Stimulated activated CD4-positive, alpha-beta T cell treated with anti-CD3 and anti-CD28 coated beads, Interleukin-12 subunit alpha, Interleukin-12 subunit beta, amount 100 ng/mL, for 24 hours (primary cell): Measurements from ENCODE around the gene MTOR.
"Not testable (repeated sequence)": the region's sequence is repeated elsewhere in the genome, so short reads cannot be mapped to it uniquely, and the experiment has no call there.

Experiments used
- DNase-seq, 2 experiments: peaks; one replicate each; pipeline ENCODE4 v3.0.0-alpha.2; 2020; ENCODE audit warnings: low read depth in 2 of 2

Gene MTOR

GRCh38 chr1:11262171-11263049 lies at the start of gene MTOR:
TSS of gene MTOR (minus strand) at chr1:11262551. CDS start at chr1:11259409, 3,142 bp downstream.
- peak; percentile 95 for DNase-seq

GRCh38 chr1:11309385-11309784 lies 47.0 kb upstream of the MTOR start:
- DNase-seq, result no peak

GRCh38 chr1:11308699-11309224 lies 46.4 kb upstream of the MTOR start:
- DNase-seq, result no peak

- DNase-seq, result no peak
These were observed 45.5 kb upstream of the MTOR start for GRCh38 chr1:11307852-11308251.

- not testable (repeated sequence) for DNase-seq
These were observed 43.2 kb upstream of the MTOR start for GRCh38 chr1:11305516-11305915.

- no peak for DNase-seq
These were observed 40.0 kb upstream of the MTOR start for GRCh38 chr1:11302366-11302765.

- DNase-seq, result no peak
These were observed 39.2 kb upstream of the MTOR start for GRCh38 chr1:11301601-11302000.

- no peak for DNase-seq
These were observed 36.8 kb upstream of the MTOR start for GRCh38 chr1:11299225-11299574.

- no peak for DNase-seq
These were observed 36.3 kb upstream of the MTOR start for GRCh38 chr1:11298390-11299224.

- DNase-seq, result not testable (repeated sequence)
These were observed 35.4 kb upstream of the MTOR start for GRCh38 chr1:11297774-11298173.

- no peak for DNase-seq
These were observed 33.6 kb upstream of the MTOR start for GRCh38 chr1:11295905-11296304.

- DNase-seq, result no peak
These were observed 32.6 kb upstream of the MTOR start for GRCh38 chr1:11294951-11295350.

GRCh38 chr1:11293856-11294255 lies 31.5 kb upstream of the MTOR start:
- no peak for DNase-seq

- no peak for DNase-seq
These were observed 28.7 kb upstream of the MTOR start for GRCh38 chr1:11291049-11291448.

- DNase-seq, result no peak
These were observed 26.7 kb upstream of the MTOR start for GRCh38 chr1:11289064-11289463.

- DNase-seq, result no peak
These were observed 24.5 kb upstream of the MTOR start for GRCh38 chr1:11286735-11287410.

GRCh38 chr1:11285883-11286734 lies 23.8 kb upstream of the MTOR start:
- DNase-seq, result no peak

GRCh38 chr1:11284784-11285183 lies 22.4 kb upstream of the MTOR start:
- DNase-seq, result no peak

- DNase-seq, result no peak
These were observed 20.8 kb upstream of the MTOR start for GRCh38 chr1:11283151-11283550.

- no peak for DNase-seq
These were observed 19.4 kb upstream of the MTOR start for GRCh38 chr1:11281518-11282331.
